OCI-LY7 (cell line): Measurements from ENCODE around the gene KCTD5. TPM values are rescaled to one million over a fixed set of nuclear protein-coding genes. Genes with fewer than 3 reads are reported as not detected.

Source experiments
- BruUV-seq: library from RNA; stranded (reverse); fragments of 400-500 nt; replicated peaks from 2 replicates; lab custom pipeline; 2021; lab: Mats Ljungman, UMichigan
- CTCF ChIA-PET: fragments of 300-600 bp; sonication (Branson Sonifier 250); formaldehyde crosslinking; loops from one replicate; lab custom pipeline; 2022; ENCODE audit warnings: antibody characterized with exemption; ENCODE audit not compliant: unreplicated experiment; lab: Charles Lee
- POLR2A ChIA-PET: fragments of 300-600 bp; sonication (Branson Sonifier 250); formaldehyde crosslinking; loops from one replicate; lab custom pipeline; 2022; ENCODE audit warnings: antibody characterized with exemption; lab: Charles Lee
- DNase-seq: peaks from one replicate; pipeline ENCODE4 v3.0.0-alpha.2; 2015; ENCODE audit warnings: low spot score
- H2AFZ ChIP-seq: fragments of 200-600 bp; sonication (generic), shearing (Covaris generic); 2 replicates; pipeline ENCODE4 v1.6.1; 2014; ENCODE audit warnings: mild to moderate bottlenecking, antibody characterized with exemption, low read length, moderate library complexity
- H3K27ac ChIP-seq: fragments of 200-600 bp; sonication (generic); 2 replicates; pipeline ENCODE4 v1.5.1; 2014; ENCODE audit warnings: mixed run types, low read depth, mild to moderate bottlenecking, moderate library complexity, low read length, inconsistent platforms; ENCODE audit not compliant: poor library complexity, severe bottlenecking
- H3K36me3 ChIP-seq: fragments of 200-600 bp; sonication (generic); 2 replicates; pipeline ENCODE4 v1.6.1; 2014; ENCODE audit warnings: mild to moderate bottlenecking, antibody characterized with exemption, low read length, moderate library complexity, mixed read lengths; ENCODE audit not compliant: insufficient read depth
- H3K4me1 ChIP-seq: fragments of 200-600 bp; sonication (generic); 2 replicates; pipeline ENCODE4 v1.5.1; 2014; ENCODE audit warnings: mild to moderate bottlenecking, low read length; ENCODE audit not compliant: insufficient read depth, poor library complexity, severe bottlenecking
- H3K4me2 ChIP-seq: fragments of 200-600 bp; sonication (generic); 2 replicates; pipeline ENCODE4 v1.6.1; 2014; ENCODE audit warnings: mild to moderate bottlenecking, low read length
- H3K4me3 ChIP-seq: fragments of 200-600 bp; sonication (generic); 2 replicates; pipeline ENCODE4 v1.5.1; 2014; ENCODE audit warnings: mild to moderate bottlenecking, low read depth, low read length; ENCODE audit not compliant: poor library complexity, severe bottlenecking
- H3K79me2 ChIP-seq: fragments of 200-600 bp; sonication (generic); 2 replicates; pipeline ENCODE4 v1.6.1; 2016; ENCODE audit warnings: low read depth, mild to moderate bottlenecking, low read length, moderate library complexity, mixed read lengths; ENCODE audit not compliant: insufficient read depth
- H3K9me2 ChIP-seq: fragments of 200-600 bp; sonication (generic); 2 replicates; pipeline ENCODE4 v1.6.1; 2016; ENCODE audit warnings: mild to moderate bottlenecking, low read length, mixed read lengths; ENCODE audit not compliant: insufficient read depth
- H3K9me3 ChIP-seq: fragments of 200-600 bp; sonication (generic); 2 replicates; pipeline ENCODE4 v1.6.1; 2014; ENCODE audit warnings: mild to moderate bottlenecking, mixed run types, low read length, mixed read lengths
- H4K20me1 ChIP-seq: fragments of 200-600 bp; sonication (generic); 2 replicates; pipeline ENCODE4 v1.6.1; 2014; ENCODE audit warnings: mild to moderate bottlenecking, antibody characterized with exemption, low read length, moderate library complexity, mixed read lengths; ENCODE audit not compliant: insufficient read depth
- CTCF ChIP-seq: fragments of 200-600 bp; sonication (generic); conservative IDR thresholded peaks from 2 replicates; pipeline ENCODE4 v1.5.1; 2014; ENCODE audit warnings: mild to moderate bottlenecking, antibody characterized with exemption, low read length, moderate library complexity, mixed read lengths
- EZH2phosphoT487 ChIP-seq: fragments of 200-600 bp; sonication (generic); IDR thresholded peaks from 2 replicates; pipeline ENCODE4 v1.6.1; 2018; ENCODE audit warnings: low read depth, borderline replicate concordance, mild to moderate bottlenecking, mixed run types, antibody characterized with exemption, low read length, moderate library complexity, mixed read lengths
- intact Hi-C: fragments of 100-400 bp; cut with micrococcal nuclease; formaldehyde crosslinking; loops from one replicate; pipeline ENCODE4 v1.10.0; 2022; ENCODE audit not compliant: unreplicated experiment
- total RNA-seq, 2 experiments: library from RNA; depleted of rRNA in 1 of 2; stranded (reverse); fragments of >200 nt in 1 of 2; shearing (Covaris generic) in 1 of 2; gene quantifications; 2 replicates each; pipeline ENCODE4 v1.2.3, GENCODE V29; 2014 to 2022

KCTD5 gene
- total RNA-seq, 2 experiments from 2014 or later: 25.8 to 34.6 TPM

DNA sequence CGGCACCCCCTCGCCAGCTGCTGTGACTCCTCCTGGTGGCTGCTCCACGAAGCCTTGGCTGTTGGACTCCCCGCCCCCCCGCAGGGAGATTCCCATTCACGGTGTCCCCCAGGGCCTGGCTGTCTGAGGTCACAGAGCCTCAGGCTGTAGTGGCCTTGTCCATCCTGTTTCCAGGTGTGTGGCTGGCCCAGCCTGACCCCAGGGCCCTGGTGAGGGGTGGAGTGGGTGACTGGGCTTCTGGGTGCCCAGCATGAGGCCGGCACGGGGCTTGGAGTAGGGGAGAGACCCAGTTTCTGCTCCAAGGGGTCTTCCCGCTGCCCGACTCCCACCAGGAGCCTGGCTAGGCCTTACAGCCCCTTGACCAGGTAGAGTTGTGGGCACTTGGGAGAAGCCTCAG, 27.3 kb downstream of the KCTD5 start:
- Histone ChIP-seq H3K4me1 (no peaks in the 10 kb centered on the region), H3K36me3 (peaks cover 8% of the 10 kb centered on the region; the same call in 1 of the 2 replicates), H4K20me1 (no peaks in the 10 kb centered on the region), H3K4me3 (no peak overlapping the region), H3K27ac (no peak overlapping the region), H3K9me3 (no peaks in the 10 kb centered on the region), H2AFZ (no peak overlapping the region), H3K4me2 (no peak overlapping the region), H3K79me2 (no peaks in the 10 kb centered on the region), H3K9me2 (no peaks in the 10 kb centered on the region)
- no peak for DNase-seq
- intact Hi-C loops: no loop called here
- CTCF ChIA-PET: no interaction called here
- POLR2A ChIA-PET: no interaction called here
- no TSS peak for BruUV-seq
- TF ChIP-seq EZH2phosphoT487 (no peak), CTCF (no peak)

- no peaks in the 10 kb centered on the region for H3K9me3 ChIP-seq
- intact Hi-C loops: no loop called here
- H3K27ac ChIP-seq: no peak overlapping the region
- H3K36me3 ChIP-seq: peaks cover 8% of the 10 kb centered on the region; the same call in 1 of the 2 replicates
- BruUV-seq: no TSS peak
- ChIA-PET CTCF (no interaction called here), POLR2A (no interaction called here)
- no peak for DNase-seq
- no peaks in the 10 kb centered on the region for H3K4me1 ChIP-seq
- H4K20me1 ChIP-seq: no peaks in the 10 kb centered on the region
- no peak overlapping the region for H3K4me2 ChIP-seq
- H2AFZ ChIP-seq: no peak overlapping the region
- no peaks in the 10 kb centered on the region for H3K9me2 ChIP-seq
- H3K79me2 ChIP-seq: no peaks in the 10 kb centered on the region
- TF ChIP-seq EZH2phosphoT487 (no peak), CTCF (no peak)
- H3K4me3 ChIP-seq: no peak overlapping the region
Observed at GRCh38 chr16:2710021-2710710, 27.8 kb downstream of the KCTD5 start.

GRCh38 chr16:2710711-2711231, 28.4 kb downstream of the KCTD5 start:
- TF ChIP-seq CTCF (no peak), EZH2phosphoT487 (no peak)
- intact Hi-C loops: no loop called here
- H3K4me3 ChIP-seq: no peak overlapping the region
- peaks cover 8% of the 10 kb centered on the region; the same call in 1 of the 2 replicates for H3K36me3 ChIP-seq
- CTCF ChIA-PET: no interaction called here
- DNase-seq: no peak
- no peaks in the 10 kb centered on the region for H3K4me1 ChIP-seq
- no peaks in the 10 kb centered on the region for H4K20me1 ChIP-seq
- no peak overlapping the region for H2AFZ ChIP-seq
- no peak overlapping the region for H3K4me2 ChIP-seq
- POLR2A ChIA-PET: no interaction called here
- H3K27ac ChIP-seq: no peak overlapping the region
- BruUV-seq: no TSS peak
- no peaks in the 10 kb centered on the region for H3K9me3 ChIP-seq
- H3K79me2 ChIP-seq: no peaks in the 10 kb centered on the region
- H3K9me2 ChIP-seq: no peaks in the 10 kb centered on the region
